C4-2B (cell line): Measurements from ENCODE around the gene CDKN2AIPNL.

Experiments used
- CTCF ChIP-seq: fragments of 450-650 bp; conservative IDR thresholded peaks from 2 replicates; pipeline ENCODE4 v1.5.1; 2017; ENCODE audit warnings: mild to moderate bottlenecking
- ZFX ChIP-seq: fragments of 450-650 bp; IDR thresholded peaks from 2 replicates; pipeline ENCODE4 v1.6.1; 2017

GRCh38 chr5:134403951-134404350 lies 7.7 kb downstream of the CDKN2AIPNL start:
- TF ChIP-seq CTCF, result no peak
- TF ChIP-seq ZFX, result no peak
